Hematopoietic multipotent progenitor cell treated with erythropoietin and hydrocortisone succinate and interleukin-3 and kit ligand, for 4 days (in vitro differentiated cells): ENCODE data around the gene GOLGA8J.
"Not testable (repeated sequence)": the region's sequence is repeated elsewhere in the genome, so short reads cannot be mapped to it uniquely, and the experiment has no call there.

ENCODE experiments used
- DNase-seq: peaks from one replicate; pipeline ENCODE4 v3.0.0-alpha.2; 2015

The GOLGA8J gene, protein sequence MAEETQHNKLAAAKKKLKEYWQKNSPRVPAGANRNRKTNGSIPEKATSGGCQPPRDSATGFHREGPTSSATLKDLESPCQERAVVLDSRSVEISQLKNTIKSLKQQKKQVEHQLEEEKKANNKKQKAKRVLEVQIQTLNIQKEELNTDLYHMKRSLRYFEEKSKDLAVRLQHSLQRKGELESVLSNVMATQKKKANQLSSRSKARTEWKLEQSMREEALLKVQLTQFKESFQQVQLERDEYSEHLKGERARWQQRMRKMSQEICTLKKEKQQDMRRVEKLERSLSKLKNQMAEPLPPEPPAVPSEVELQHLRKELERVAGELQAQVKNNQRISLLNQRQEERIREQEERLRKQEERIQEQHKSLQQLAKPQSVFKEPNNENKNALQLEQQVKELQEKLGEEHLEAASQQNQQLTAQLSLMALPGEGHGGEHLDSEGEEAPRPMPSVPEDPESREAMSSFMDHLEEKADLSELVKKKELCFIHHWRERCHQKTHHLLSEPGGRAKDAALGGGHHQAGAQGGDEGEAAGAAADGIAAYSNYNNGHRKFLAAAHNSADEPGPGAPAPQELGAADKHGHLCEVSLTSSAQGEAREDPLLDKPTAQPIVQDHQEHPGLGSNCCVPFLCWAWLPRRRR

DNA sequence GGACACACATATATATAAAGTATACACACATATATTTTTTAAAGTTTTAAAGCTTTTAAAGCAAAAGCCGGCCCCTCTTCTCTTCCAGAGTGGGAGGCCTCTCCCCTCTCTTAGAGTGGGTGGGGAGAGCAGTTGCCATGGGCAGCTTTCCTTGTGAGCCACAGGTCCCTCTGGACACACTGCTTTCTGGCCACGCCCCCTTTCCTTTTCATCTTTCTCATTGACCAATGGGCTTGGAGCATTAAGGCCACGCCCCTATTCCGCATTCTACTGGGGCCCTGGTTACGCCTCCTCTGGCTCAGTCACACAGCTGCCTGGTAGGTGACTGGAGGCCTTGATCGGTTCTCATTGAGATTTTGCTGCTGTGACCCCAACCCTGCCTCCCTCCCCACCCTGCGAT is at the start of gene GOLGA8J:
GOLGA8J (plus strand) TSS at position 301 of the 400 bp plus-strand sequence; CDS start at position 399, 98 bp downstream.
- DNase-seq, result not testable (repeated sequence)

DNA sequence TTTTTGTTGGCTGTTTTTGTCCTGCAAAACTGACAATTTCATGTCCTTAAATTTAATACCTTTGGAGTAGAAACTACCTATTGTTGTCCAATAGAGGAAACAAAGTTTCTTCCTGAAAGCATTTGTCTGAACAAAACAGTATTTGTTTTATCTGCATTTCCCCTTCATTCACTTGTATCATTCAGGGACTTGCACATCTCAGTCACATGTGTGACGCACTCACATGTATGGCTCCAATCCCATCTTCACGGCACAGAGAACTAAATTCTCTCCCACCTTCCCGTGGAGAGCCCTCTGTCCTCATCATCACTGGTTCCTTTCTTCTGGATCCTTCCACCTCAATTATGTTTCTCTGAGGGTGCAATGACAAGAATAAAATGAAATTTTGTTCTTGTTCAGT is 49.5 kb upstream of the GOLGA8J start:
- DNase-seq, result no peak

DNA sequence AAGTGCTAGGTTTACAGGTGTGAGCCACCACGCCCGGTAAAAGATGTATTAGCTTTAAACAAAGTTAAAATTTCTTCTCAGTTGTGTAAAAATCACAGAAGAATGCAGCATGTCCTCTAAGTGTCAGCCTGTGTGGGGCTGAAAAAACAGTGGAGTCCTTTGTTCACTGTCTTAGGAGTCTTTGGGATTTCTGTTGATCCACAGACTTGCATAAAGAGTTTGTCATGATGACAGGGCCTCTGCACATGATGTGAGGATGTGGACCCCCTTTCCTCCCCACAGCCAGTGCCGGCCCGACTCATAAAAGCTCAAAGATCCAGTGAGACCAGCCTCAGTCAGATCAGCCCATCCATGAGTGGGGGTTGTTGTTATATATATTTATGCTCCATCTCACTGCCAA is 49.0 kb upstream of the GOLGA8J start:
- no peak for DNase-seq

- no peak for DNase-seq
These were observed 46.6 kb upstream of the GOLGA8J start for GRCh38 chr15:30036036-30036703.

DNA sequence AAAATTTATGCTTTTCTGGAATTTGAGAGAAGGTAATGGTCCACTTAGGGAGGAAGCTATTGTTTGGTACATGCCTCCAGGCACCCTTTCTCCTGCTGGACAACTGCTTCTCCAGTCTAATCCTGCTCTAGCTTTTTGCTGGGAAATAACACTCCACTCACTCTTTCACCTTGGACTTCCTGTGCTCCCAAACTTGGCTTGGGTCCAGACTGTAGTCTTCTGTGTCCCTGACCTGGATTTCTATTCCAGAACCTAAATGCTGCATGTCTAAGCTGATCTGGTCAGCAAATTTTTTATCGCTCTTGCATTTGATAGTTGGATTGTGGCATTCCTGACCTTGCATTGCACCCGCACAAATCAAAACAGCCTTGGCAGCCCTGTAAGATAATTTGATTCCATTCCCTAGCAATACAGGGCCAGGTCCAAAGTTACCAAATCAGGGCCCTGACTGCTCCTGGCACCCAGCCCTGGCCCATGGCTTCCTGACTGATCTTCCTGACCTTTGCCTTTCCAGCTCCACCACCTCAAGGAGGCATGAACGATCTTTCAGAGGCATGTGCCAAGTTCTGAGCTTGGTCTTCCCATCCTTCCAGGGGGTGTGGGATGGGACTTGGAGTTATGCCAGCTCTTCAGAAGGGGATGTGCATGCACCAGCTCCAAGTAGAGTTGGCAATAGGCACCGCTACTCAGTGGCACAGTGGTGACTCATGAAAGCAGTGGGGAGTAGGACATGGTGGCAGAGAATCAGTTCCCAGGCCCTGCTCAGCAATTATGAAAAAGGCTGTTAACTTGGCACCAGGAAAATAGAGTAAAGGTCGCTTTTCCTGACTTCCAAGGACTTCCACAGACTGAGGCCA is 43.9 kb upstream of the GOLGA8J start:
- DNase-seq, result no peak

DNA sequence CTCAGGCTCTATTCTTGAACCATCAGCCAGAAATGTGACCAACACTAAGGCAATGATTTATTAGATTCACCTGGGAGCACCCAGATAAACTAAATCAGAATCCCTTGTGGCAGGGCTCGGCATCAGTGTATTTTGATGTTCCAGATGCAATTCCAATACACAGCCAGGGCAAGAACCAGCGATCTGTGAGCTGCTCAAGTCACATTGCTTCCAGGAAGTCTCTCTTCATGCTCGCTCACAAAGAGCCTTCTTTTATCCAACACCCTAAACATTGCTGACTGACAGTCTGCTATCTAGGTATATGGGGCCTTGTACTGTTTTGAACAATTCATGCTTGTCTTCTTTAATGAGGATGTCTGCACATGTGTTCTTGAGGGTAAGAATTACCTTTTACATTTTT is 40.9 kb upstream of the GOLGA8J start:
- no peak for DNase-seq

DNA sequence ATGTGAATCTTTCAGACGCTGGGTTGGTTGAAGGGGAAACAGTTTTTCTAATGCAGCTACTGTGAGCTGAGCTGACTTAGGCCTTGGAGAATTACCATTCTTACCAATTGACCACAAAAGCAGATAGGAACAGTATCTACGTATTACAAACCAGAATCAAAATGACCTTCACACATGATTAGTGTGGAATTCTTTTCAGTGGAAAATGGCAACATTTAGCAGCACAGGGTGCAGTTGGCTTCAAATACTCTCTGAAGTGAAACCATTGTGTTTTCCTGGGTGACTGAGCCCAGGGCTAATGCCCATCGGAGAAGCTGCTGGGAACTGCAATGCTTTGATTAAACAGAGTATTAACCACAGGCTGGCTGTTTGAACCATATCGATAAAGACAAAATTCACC is 40.2 kb upstream of the GOLGA8J start:
- no peak for DNase-seq

DNA sequence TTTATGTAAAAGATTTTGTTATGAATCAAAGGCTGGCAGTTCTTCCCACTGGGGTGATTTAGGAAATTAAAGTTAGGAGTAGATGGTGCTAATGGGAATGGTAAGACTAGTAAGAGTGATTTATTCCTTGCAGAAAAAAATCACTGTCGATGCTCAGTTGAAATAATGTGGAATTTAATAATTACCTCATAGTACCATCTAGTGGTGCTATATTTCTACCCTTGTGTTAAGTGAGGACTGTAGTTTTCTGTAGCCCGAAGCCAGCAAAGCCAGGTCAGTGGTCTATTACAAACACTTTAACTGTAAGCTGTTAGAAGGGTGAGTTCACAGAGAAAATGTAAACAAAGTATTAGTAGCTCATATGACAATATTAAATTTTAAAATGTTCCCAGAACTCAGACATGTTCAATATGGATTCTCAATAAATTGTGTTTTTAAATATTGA is 39.5 kb upstream of the GOLGA8J start:
- DNase-seq, result peak; percentile 9

DNA sequence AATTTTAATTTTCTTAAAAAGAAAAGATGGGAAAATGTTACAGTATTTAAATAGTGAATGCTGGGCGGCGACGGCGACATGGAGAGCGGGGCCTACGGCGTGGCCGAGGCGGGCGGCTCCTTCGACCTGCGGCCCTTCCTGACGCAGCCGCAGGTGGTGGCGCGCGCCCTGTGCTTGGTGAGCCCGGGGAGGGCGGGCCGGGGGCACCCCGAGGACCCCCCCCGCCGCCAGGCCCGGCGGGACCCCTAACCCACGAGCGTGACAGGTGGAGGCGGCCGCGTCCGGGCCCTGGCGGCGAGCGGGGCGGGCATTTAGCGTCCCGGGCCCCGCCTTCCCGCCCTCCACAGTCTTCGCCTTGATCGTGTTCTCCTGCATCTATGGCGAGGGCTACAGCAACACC is 38.4 kb upstream of the GOLGA8J start:
- no peak for DNase-seq

DNA sequence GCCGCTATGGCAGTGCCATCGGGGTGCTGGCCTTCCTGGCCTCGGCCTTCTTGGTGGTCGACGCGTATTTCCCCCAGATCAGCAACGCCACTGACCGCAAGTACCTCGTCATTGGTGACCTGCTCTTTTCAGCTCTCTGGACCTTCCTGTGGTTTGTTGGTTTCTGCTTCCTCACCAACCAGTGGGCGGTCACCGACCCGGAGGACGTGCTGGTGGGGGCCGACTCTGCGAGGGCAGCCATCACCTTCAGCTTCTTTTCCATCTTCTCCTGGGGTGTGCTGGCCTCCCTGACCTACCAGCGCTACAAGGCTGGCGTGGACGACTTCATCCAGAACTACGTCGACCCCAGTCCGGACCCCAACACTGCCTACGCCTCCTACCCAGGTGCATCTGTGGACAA is 37.9 kb upstream of the GOLGA8J start:
- not testable (repeated sequence) for DNase-seq

- not testable (repeated sequence) for DNase-seq
These were observed 37.3 kb upstream of the GOLGA8J start for GRCh38 chr15:30045248-30046041.

- no peak for DNase-seq
These were observed 36.3 kb upstream of the GOLGA8J start for GRCh38 chr15:30046430-30046829.

DNA sequence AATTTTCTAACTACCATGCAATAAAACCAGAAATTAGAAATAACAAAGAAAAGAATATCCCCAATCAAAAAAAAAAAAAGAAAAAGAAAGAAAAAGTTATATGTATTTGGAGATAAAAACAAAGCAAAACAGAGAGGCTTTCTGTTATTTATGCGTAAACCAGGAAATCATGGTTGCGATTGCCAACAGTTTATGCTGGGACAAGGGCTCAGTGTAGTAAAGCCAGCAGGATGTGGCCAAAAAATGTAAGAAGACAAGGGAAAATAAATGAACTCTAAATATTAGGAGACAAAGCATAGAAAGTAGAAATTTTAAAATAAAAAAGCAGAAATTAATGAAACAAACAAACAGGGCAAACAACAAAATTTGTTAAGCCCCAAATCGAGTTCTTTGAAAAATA is 27.2 kb upstream of the GOLGA8J start:
- DNase-seq, result no peak

DNA sequence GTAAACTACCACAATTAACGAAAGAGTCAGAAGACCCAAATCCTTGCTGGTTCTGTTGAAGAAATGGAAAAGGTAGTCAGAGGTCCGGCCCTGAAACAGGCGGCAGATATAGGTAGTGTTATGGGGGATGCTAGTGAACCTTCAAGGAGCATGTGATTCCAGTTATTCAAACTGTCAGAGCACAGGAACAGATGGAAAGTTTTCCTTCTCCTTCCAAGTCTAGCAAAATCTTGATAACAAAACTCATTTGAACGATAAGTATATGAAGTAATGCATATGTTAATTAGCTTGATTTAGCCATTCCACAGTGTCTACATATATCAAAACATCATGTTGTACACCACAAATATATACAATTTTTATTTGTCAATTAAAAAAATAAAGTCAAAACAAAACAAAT is 26.6 kb upstream of the GOLGA8J start:
- no peak for DNase-seq

GRCh38 chr15:30059771-30060170 is 23.0 kb upstream of the GOLGA8J start:
- no peak for DNase-seq

- no peak for DNase-seq
These were observed 19.9 kb upstream of the GOLGA8J start for GRCh38 chr15:30062881-30063280.

GRCh38 chr15:30063835-30064546 is 18.8 kb upstream of the GOLGA8J start:
- DNase-seq, result no peak

- DNase-seq, result no peak
These were observed 17.5 kb upstream of the GOLGA8J start for GRCh38 chr15:30065025-30065801.

DNA sequence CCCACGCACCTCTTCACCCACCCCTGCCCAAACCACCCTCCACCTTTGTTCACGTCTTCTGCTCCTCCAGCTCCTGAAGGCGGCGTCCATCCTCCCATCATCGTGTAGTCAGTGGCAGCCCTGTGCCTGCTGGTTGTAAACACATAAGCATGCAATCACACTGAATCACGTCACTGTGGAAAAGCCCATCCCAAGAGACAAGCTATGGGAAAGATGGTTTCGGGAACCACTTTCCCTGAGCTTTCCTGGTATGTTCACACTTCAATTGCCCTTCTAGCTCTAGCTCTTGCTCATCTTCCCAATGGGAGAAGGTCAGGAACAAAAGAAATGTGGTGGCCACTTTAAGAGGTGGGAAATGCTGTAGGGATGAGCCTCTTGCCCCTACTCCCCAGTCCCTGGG is 14.4 kb upstream of the GOLGA8J start:
- no peak for DNase-seq

DNA sequence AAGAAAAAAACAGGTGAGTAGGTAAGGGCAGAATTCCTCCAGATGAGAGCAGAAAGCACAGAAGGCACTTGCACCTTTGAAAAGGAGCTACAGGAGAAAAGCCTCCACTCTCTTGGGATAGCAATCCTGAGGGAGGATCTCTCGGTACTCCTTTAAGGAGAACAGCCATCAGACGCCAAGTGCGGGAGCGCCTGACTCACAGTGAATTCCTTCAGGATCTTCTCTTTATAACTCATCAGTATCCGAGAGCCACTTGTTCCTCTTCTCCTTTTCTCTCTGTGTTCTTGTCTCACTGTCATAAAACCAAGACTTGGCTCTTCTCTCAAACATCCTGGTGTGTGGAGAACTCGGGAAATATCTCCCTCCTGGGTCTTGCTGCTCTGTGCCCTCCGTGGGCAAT is 10.1 kb upstream of the GOLGA8J start:
- DNase-seq, result no peak

GRCh38 chr15:30073915-30074314 is 8.8 kb upstream of the GOLGA8J start:
- DNase-seq, result no peak
